Measurements from ENCODE around the gene THAP8. TPM values are rescaled to one million over a fixed set of nuclear protein-coding genes. Genes with fewer than 3 reads are reported as not detected.

THAP8 gene
- total and polyA plus RNA-seq, 2 of the 13 experiments (the other 11 are each of a cell fraction or from before 2014, with no cell fraction given), result 1.7 to 3.7 TPM

GRCh38 chr19:36051236-36051635, 2.8 kb downstream of the THAP8 start (continued):
- TF ChIP-seq TRIM22 (IDR thresholded peaks at IDR 0.05) (no peak), ZNF407 (CRISPR knock-in tag; IDR thresholded peaks at IDR 0.05; ENCODE audit: not compliant biosample characterization) (no peak), MIXL1 (CRISPR knock-in tag; IDR thresholded peaks at IDR 0.05) (no peak), ZNF367 (CRISPR knock-in tag; IDR thresholded peaks at IDR 0.05; ENCODE audit: borderline replicate concordance) (no peak), RAD21 (CRISPR knock-in tag; IDR thresholded peaks at IDR 0.05) (peak; percentile 65)
